ENCODE data around the gene FGD2.

GRCh38 chr6:36979347-36979742 is 26.1 kb upstream of the FGD2 start:
- TF ChIP-seq BHLHE40 (IDR thresholded peaks at IDR 0.05; ENCODE audit: borderline replicate concordance in 1 of 2, low read depth in 2 of 2, low read length in 1 of 2) (no peak), CREM (IDR thresholded peaks at IDR 0.05; ENCODE audit: low read depth) (no peak), USF2 (IDR thresholded peaks at IDR 0.05; ENCODE audit: borderline replicate concordance, low read depth, low read length) (no peak), EGR1 (IDR thresholded peaks at IDR 0.05; ENCODE audit: borderline replicate concordance in 1 of 2, low read depth in 2 of 2, low read length in 2 of 2) (no peak), E4F1 (IDR thresholded peaks at IDR 0.05; ENCODE audit: borderline replicate concordance, partially characterized antibody) (no peak), EZH2 (IDR thresholded peaks at IDR 0.05; ENCODE audit: borderline replicate concordance, control insufficient read depth, low read depth, low read length) (no peak), SPI1 (IDR thresholded peaks at IDR 0.05; ENCODE audit: borderline replicate concordance, insufficient read depth, low read depth, low read length) (no peak)
